ENCODE results near the gene KCP.

GRCh38 chr7:128874140-128875031 lies 36.1 kb downstream of the KCP start:
- TF ChIP-seq GATA2 (IDR thresholded peaks at IDR 0.05; ENCODE audit: low read depth, low read length) = no peak
- no peak for TF ChIP-seq GATA3 (IDR thresholded peaks at IDR 0.05; ENCODE audit: low read depth, low read length)
